PC-3 (cell line): Measurements from ENCODE around the gene SEC14L3. TPM values are rescaled to one million over a fixed set of nuclear protein-coding genes. Genes with fewer than 3 reads are reported as not detected.

Experiments
- ATAC-seq: fragments of 200-7000 bp; cut with Tn5 transposase; 2 replicates; pipeline ENCODE4 v1.9.1; 2020; ENCODE audit warnings: mild to moderate bottlenecking, moderate library complexity
- BruUV-seq: library from RNA; stranded (reverse); fragments of 400-500 nt; replicated peaks from 2 replicates; lab custom pipeline; 2021; lab: Mats Ljungman, UMichigan
- CTCF ChIA-PET: fragments of 300-600 bp; sonication (Branson Sonifier 250); formaldehyde crosslinking; loops from one replicate; lab custom pipeline; 2022; ENCODE audit warnings: antibody characterized with exemption; lab: Charles Lee
- POLR2A ChIA-PET: fragments of 300-600 bp; sonication (Branson Sonifier 250); formaldehyde crosslinking; loops from one replicate; lab custom pipeline; 2022; ENCODE audit warnings: antibody characterized with exemption; ENCODE audit not compliant: unreplicated experiment; lab: Charles Lee
- DNase-seq: peaks from one replicate; pipeline ENCODE4 v3.0.0-alpha.2; 2015
- H2AFZ ChIP-seq: fragments of 300-600 bp; sonication (generic); 2 replicates; pipeline ENCODE4 v1.6.0; 2016; ENCODE audit warnings: antibody characterized with exemption, low read length
- H3F3A ChIP-seq: fragments of 300-600 bp; sonication (generic); one replicate; pipeline ENCODE4 v1.6.0; 2017; ENCODE audit warnings: antibody characterized with exemption, low read length, control low read depth, mild to moderate bottlenecking; ENCODE audit not compliant: unreplicated experiment
- H3K27ac ChIP-seq: fragments of 300-600 bp; sonication (generic); 2 replicates; pipeline ENCODE4 v1.5.1; 2016; ENCODE audit warnings: mild to moderate bottlenecking, low read length
- H3K27me3 ChIP-seq: fragments of 300-600 bp; sonication (generic); 2 replicates; pipeline ENCODE4 v1.6.1; 2016; ENCODE audit warnings: low read length, mixed read lengths
- H3K36me3 ChIP-seq: fragments of 300-600 bp; sonication (generic); 2 replicates; pipeline ENCODE4 v1.6.1; 2016; ENCODE audit warnings: low read depth, mixed run types, low read length, mixed read lengths
- H3K4me1 ChIP-seq: fragments of 300-600 bp; sonication (generic); 2 replicates; pipeline ENCODE4 v1.5.1; 2016; ENCODE audit warnings: low read length; ENCODE audit not compliant: insufficient read depth
- H3K4me2 ChIP-seq: fragments of 300-600 bp; sonication (generic); 2 replicates; pipeline ENCODE4 v1.6.0; 2016; ENCODE audit warnings: low read length
- H3K4me3 ChIP-seq: fragments of 300-600 bp; sonication (generic); 2 replicates; pipeline ENCODE4 v1.5.1; 2016; ENCODE audit warnings: mild to moderate bottlenecking, low read length, mixed read lengths
- H3K79me2 ChIP-seq: fragments of 300-600 bp; sonication (generic); 2 replicates; pipeline ENCODE4 v1.6.1; 2017; ENCODE audit warnings: low read length, mixed read lengths
- H3K9ac ChIP-seq: fragments of 300-600 bp; sonication (generic); 2 replicates; pipeline ENCODE4 v1.6.0; 2016; ENCODE audit warnings: mild to moderate bottlenecking, low read length
- H3K9me2 ChIP-seq: fragments of 300-600 bp; sonication (generic); replicated peaks from 2 replicates; pipeline ENCODE4 v1.6.1; 2016; ENCODE audit warnings: mixed run types, low read length, mixed read lengths
- H3K9me3 ChIP-seq: fragments of 300-600 bp; sonication (generic); 2 replicates; pipeline ENCODE4 v1.6.1; 2016; ENCODE audit warnings: low read length, mixed read lengths
- H4K20me1 ChIP-seq: fragments of 300-600 bp; sonication (generic); 2 replicates; pipeline ENCODE4 v1.6.1; 2016; ENCODE audit warnings: low read length, mixed read lengths
- CTCF ChIP-seq: fragments of 300-600 bp; sonication (generic); conservative IDR thresholded peaks from 2 replicates; pipeline ENCODE4 v1.5.1; 2017; ENCODE audit warnings: antibody characterized with exemption, low read depth, mild to moderate bottlenecking, low read length
- EZH2 ChIP-seq: fragments of 300-600 bp; sonication (generic); IDR thresholded peaks from one replicate; pipeline ENCODE4 v1.6.1; 2017; ENCODE audit warnings: antibody characterized with exemption, mild to moderate bottlenecking, low read length; ENCODE audit not compliant: unreplicated experiment
- EZH2phosphoT487 ChIP-seq: fragments of 300-600 bp; sonication (generic); IDR thresholded peaks from 2 replicates; pipeline ENCODE4 v1.6.1; 2018; ENCODE audit warnings: mild to moderate bottlenecking, antibody characterized with exemption, low read length, borderline replicate concordance
- intact Hi-C: fragments of 100-400 bp; cut with micrococcal nuclease; formaldehyde crosslinking; loops from 2 replicates; pipeline ENCODE4 v1.9.0; 2023
- total RNA-seq: library from RNA; depleted of rRNA; stranded (reverse); fragments of >200 nt; gene quantifications from 2 replicates; pipeline ENCODE4 v1.2.3, GENCODE V29; 2014

SEC14L3 gene
- total RNA-seq, 1 experiment from 2014 or later, result not detected

- H3K9me3 ChIP-seq, result no peaks in the 10 kb centered on the region
- H3K4me1 ChIP-seq, result no peaks in the 10 kb centered on the region
- H2AFZ ChIP-seq, result no peak overlapping the region
- no peaks in the 10 kb centered on the region for H4K20me1 ChIP-seq
- no peak for DNase-seq
- H3K36me3 ChIP-seq, result no peaks in the 10 kb centered on the region
- no peaks in the 10 kb centered on the region for H3K9me2 ChIP-seq
- CTCF ChIA-PET, result no interaction called here
- no peak for TF ChIP-seq EZH2
- no peak for TF ChIP-seq CTCF
- TF ChIP-seq EZH2phosphoT487, result no peak
- H3K4me3 ChIP-seq, result no peak overlapping the region
- POLR2A ChIA-PET, result no interaction called here
- H3K4me2 ChIP-seq, result no peak overlapping the region
- no peaks in the 10 kb centered on the region for H3K79me2 ChIP-seq
- H3K27me3 ChIP-seq, result no peaks in the 10 kb centered on the region
- BruUV-seq, result no TSS peak
- H3F3A ChIP-seq, result no peaks in the 10 kb centered on the region
- no peak for ATAC-seq
- no peak overlapping the region for H3K9ac ChIP-seq
- intact Hi-C loops, result no loop called here
- H3K27ac ChIP-seq, result no peak overlapping the region
Observed at GRCh38 chr22:30491381-30491780, 19.6 kb upstream of the SEC14L3 start.

GRCh38 chr22:30490399-30490798 is 18.6 kb upstream of the SEC14L3 start:
- no peaks in the 10 kb centered on the region for H4K20me1 ChIP-seq
- H2AFZ ChIP-seq, result no peak overlapping the region
- H3K36me3 ChIP-seq, result no peaks in the 10 kb centered on the region
- no peaks in the 10 kb centered on the region for H3K27me3 ChIP-seq
- intact Hi-C loops, result no loop called here
- DNase-seq (no peak), ATAC-seq (no peak)
- TF ChIP-seq EZH2, result no peak
- TF ChIP-seq CTCF, result no peak
- TF ChIP-seq EZH2phosphoT487, result no peak
- H3K9me3 ChIP-seq, result no peaks in the 10 kb centered on the region
- H3K79me2 ChIP-seq, result no peaks in the 10 kb centered on the region
- no peaks in the 10 kb centered on the region for H3K9me2 ChIP-seq
- ChIA-PET CTCF (no interaction called here), POLR2A (no interaction called here)
- H3K27ac ChIP-seq, result no peak overlapping the region
- no peaks in the 10 kb centered on the region for H3K4me1 ChIP-seq
- no peaks in the 10 kb centered on the region for H3F3A ChIP-seq
- no peak overlapping the region for H3K4me3 ChIP-seq
- no TSS peak for BruUV-seq
- no peak overlapping the region for H3K4me2 ChIP-seq
- H3K9ac ChIP-seq, result no peak overlapping the region

DNA sequence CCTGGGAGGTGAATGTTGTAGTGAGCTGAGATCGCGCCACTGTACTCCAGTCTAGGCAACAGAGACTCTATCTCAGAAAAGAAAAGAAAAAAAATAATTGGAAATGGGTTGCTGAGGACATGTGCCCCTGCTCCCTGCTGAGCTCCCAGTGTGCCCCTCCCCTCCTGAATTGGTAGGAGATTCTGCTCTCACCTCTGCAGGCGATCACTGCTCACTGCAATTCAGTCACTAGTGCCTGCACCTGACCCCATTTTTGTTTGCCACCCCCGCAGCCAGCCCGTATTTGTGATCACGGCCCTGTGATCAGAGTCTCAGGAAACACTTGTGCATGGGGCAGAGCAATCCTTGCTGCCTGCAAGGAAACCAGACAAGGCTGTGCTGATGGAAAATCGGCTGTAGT is 16.3 kb upstream of the SEC14L3 start:
- Histone ChIP-seq H3K27me3 (no peaks in the 10 kb centered on the region), H3K4me3 (no peak overlapping the region), H3K27ac (no peak overlapping the region), H3K79me2 (no peaks in the 10 kb centered on the region), H3K4me2 (no peak overlapping the region), H4K20me1 (no peaks in the 10 kb centered on the region), H3F3A (no peaks in the 10 kb centered on the region), H3K36me3 (no peaks in the 10 kb centered on the region), H3K9me2 (no peaks in the 10 kb centered on the region), H3K9ac (no peak overlapping the region), H2AFZ (no peak overlapping the region), H3K9me3 (no peaks in the 10 kb centered on the region), H3K4me1 (no peaks in the 10 kb centered on the region)
- no peak for ATAC-seq
- intact Hi-C loops, result no loop called here
- POLR2A ChIA-PET, result no interaction called here
- DNase-seq, result no peak
- no TSS peak for BruUV-seq
- CTCF ChIA-PET, result no interaction called here
- TF ChIP-seq CTCF (no peak), EZH2 (no peak), EZH2phosphoT487 (no peak)
